Fibroblast of skin of left biceps (primary cell): ENCODE data around the gene BOLA3.
"Not testable (repeated sequence)": the region's sequence is repeated elsewhere in the genome, so short reads cannot be mapped to it uniquely, and the experiment has no call there.

ENCODE experiments used
- DNase-seq, 2 experiments: peaks; one replicate each; pipeline ENCODE4 v3.0.0-alpha.2; 2013; ENCODE audit warnings: low read depth in 2 of 2

The BOLA3 gene

DNA sequence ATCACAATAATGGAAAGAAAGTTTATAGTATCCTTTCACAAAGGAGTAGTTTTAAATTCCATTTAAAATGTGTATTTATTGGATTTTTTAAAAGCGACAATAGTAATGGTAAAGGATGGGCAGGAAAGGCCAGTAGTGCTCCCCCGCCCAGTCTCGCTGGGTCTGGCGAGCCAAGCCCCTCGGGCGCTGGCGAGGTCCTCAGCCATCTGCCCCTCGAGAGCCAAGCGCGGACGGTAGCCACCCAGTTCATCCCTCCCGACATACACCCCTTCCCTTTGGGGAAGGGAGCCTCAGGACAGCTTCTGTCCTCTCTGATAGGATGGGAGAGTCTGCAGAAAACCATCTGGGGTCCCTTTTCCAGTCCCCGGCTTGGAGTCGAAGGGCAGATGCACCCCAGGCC, 45.2 kb downstream of the BOLA3 start:
- no peak for DNase-seq

- no peak for DNase-seq
These were observed 46.0 kb downstream of the BOLA3 start for GRCh38 chr2:74101574-74102300.

- DNase-seq, result no peak
These were observed 47.2 kb downstream of the BOLA3 start for GRCh38 chr2:74100254-74101216.

DNA sequence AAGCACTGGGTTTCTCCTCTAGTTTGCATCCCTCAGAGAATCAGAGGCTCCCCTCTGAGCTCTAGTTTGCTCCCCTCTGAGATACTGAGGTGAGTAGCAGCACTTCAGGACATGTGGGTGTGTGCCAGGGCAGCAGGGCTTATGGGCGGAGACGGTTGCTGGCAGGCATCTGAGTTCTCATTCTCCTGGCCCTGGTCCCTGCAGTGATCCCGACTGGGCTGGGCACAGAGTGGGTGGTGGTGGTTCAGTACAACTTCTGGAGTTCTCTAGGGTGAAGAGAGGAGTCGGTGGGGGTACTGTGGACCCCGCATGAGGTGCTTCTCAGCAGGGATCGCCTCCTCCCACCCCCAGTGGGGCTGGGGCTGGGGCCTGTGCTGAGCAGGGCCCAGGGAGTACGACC, 47.9 kb downstream of the BOLA3 start:
- no peak for DNase-seq

DNA sequence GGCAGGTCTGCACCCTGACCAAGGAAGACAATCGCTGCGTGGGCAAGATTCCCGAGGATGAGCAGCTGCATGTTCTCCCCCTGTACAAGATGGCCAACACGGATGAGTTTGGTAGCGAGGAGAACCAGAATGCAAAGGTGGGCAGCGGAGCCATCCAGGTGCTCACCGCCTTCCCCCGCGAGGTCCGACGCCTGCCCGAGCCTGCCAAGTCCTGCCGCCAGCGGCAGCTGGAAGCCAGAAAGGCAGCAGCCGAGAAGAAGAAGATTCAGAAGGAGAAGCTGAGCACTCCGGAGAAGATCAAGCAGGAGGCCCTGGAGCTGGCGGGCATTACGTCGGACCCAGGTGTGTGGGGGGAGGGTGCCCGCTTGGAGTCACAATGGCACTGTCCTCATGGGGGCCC, 48.4 kb downstream of the BOLA3 start:
- no peak for DNase-seq

GRCh38 chr2:74097574-74097973, 50.1 kb downstream of the BOLA3 start:
- no peak for DNase-seq

- DNase-seq, result no peak
These were observed 51.7 kb downstream of the BOLA3 start for GRCh38 chr2:74096052-74096451.

DNA sequence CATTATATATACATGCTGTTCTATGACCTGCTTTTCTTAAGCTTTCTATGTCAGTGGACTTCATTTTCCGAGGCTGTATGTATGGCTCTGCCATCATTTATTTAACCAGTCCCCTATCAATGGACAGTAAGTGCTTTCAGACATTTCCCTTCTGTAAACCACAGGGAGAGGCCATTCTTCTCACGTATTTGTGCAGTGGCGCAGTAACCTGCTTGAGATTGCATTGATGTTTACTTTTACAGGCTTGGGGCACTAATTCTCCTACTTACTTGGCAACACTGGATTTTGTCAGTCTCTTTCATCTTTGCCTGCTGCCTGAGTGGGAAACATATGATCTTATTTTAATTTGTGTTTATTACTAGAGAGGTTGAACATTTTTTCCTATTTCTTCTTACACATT, 52.1 kb downstream of the BOLA3 start:
- no peak for DNase-seq

GRCh38 chr2:74094291-74094690, 53.4 kb downstream of the BOLA3 start:
- DNase-seq, result no peak

GRCh38 chr2:74093840-74094239, 53.9 kb downstream of the BOLA3 start:
- DNase-seq, result no peak

DNA sequence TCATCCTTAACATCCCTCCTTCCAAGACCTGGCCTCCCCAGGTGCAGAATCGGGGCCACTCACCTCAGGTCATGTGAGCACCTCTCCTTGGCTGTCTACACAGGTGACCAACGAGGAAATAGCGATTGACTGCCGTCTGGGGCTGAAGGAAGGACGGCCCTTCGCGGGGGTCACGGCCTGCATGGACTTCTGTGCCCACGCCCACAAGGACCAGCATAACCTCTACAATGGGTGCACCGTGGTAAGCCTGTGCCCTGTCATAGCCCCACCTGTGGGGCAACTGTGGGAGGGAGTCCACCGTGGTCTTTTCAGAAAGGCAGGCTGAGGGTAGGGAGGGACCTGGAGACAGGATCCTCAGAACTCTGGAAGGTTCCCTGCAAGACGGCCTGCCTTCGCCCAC, 54.3 kb downstream of the BOLA3 start:
- no peak for DNase-seq

DNA sequence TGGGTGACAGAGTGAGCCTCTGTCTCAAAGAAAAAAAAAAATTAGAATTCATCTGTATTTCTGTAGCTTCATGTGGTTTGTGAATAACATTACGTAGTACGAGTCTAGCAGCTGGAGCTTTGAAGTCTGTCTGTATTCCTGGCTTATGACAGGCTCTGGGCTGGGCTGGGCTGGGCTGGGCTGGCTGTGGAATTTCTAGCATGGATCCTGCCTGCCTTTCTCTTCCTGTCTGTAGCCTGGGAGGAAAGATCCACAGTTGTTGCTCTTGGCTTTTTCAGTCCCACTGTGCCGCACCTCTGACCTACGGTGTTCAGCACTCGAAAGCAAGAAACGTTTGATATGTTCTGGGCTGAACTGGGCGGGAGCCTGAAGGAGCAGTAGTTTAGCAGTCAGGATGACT, 55.4 kb downstream of the BOLA3 start:
- no peak for DNase-seq

DNA sequence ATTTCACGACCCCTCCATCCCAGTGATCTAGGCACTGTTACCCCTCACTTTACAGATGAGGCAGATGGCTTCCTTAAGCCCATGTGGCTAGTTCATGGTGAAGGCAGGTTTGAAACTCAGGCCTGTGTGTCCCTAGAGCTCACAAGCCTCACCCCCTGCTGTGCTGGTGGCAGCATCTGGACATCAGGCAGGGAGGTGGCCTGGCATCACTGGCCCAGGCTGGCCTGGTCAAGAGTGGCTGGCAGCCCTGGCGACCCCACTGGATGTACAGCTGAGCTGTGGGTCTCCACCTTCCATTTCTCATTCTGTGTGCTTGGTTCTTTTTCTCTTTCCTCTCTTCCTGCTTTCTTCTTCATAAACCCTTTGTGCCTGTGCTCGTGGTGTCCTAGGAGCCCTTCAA, 56.3 kb downstream of the BOLA3 start:
- no peak for DNase-seq

GRCh38 chr2:74089816-74090745, 57.6 kb downstream of the BOLA3 start:
- DNase-seq, result no peak

DNA sequence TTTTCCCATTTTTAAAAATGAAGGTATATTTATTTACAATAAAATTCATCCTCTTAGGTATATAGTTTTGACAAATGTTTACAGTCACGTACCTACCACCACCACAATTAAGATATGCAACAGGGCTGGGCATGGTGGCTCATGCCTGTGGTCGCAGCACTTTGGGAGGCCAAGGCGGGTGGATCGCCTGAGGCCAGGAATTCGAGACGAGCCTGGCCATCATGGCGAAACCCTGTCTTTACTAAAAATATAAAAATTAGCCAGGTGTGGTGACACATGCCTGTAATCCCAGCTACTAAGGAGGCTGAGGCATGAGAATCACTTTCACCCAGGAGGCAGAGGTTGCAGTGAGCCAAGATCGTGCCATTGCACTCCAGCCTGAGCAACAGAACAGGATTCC, 59.0 kb downstream of the BOLA3 start:
- DNase-seq, result not testable (repeated sequence)

GRCh38 chr2:74087696-74088095, 60.0 kb downstream of the BOLA3 start:
- no peak for DNase-seq

DNA sequence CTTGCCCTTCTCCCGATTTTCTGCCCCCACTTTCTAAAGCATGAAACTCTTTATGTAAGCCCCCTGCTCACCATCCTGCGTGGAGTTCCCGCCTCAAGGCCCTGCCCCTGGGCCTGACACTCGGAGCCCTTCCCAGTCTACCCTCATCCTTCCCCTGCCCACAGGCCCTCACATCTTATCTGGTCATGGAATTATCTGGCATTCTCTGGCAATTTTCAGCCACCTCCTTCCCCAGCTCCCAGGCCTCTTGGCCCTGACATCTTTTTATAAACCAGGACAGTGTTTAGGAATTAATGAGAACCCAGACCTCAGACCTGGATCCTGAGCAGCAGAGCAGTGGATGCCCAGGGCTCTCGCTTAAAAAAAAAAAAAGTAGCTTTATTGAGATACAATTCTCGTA, 61.7 kb downstream of the BOLA3 start:
- no peak for DNase-seq
